HS-27A (cell line): ENCODE results near the gene KDM4C.

Source experiments
- DNase-seq: peaks from one replicate; pipeline ENCODE4 v3.0.0-alpha.2; 2012; ENCODE audit warnings: low read depth, missing footprints

KDM4C gene

GRCh38 chr9:7045361-7045760 lies 287.6 kb downstream of the KDM4C start:
- DNase-seq: no peak

GRCh38 chr9:7051711-7052110 lies 293.9 kb downstream of the KDM4C start:
- DNase-seq: no peak

GRCh38 chr9:7053903-7054302 lies 296.1 kb downstream of the KDM4C start:
- DNase-seq: no peak

GRCh38 chr9:7055171-7055903 lies 297.6 kb downstream of the KDM4C start:
- DNase-seq: no peak

GRCh38 chr9:7056254-7056653 lies 298.5 kb downstream of the KDM4C start:
- no peak for DNase-seq

- DNase-seq: no peak
Measured at GRCh38 chr9:7058473-7058872, 300.7 kb downstream of the KDM4C start.

GRCh38 chr9:7067169-7067568 lies 309.4 kb downstream of the KDM4C start:
- DNase-seq: no peak

GRCh38 chr9:7071916-7072315 lies 314.1 kb downstream of the KDM4C start:
- DNase-seq: no peak

- no peak for DNase-seq
Measured at GRCh38 chr9:7073706-7074105, 315.9 kb downstream of the KDM4C start.

GRCh38 chr9:7075154-7075553 lies 317.4 kb downstream of the KDM4C start:
- DNase-seq: no peak

GRCh38 chr9:7079051-7079450 lies 321.3 kb downstream of the KDM4C start:
- no peak for DNase-seq

- no peak for DNase-seq
Measured at GRCh38 chr9:7081065-7081600, 323.4 kb downstream of the KDM4C start.

- no peak for DNase-seq
Measured at GRCh38 chr9:7083192-7083591, 325.4 kb downstream of the KDM4C start.

- no peak for DNase-seq
Measured at GRCh38 chr9:7085357-7085756, 327.6 kb downstream of the KDM4C start.

- DNase-seq: no peak
Measured at GRCh38 chr9:7086389-7086788, 328.6 kb downstream of the KDM4C start.

GRCh38 chr9:7088611-7089010 lies 330.8 kb downstream of the KDM4C start:
- no peak for DNase-seq

GRCh38 chr9:7089406-7090193 lies 331.8 kb downstream of the KDM4C start:
- DNase-seq: no peak

- no peak for DNase-seq
Measured at GRCh38 chr9:7093040-7093439, 335.3 kb downstream of the KDM4C start.

GRCh38 chr9:7094052-7094451 lies 336.3 kb downstream of the KDM4C start:
- DNase-seq: no peak

- no peak for DNase-seq
Measured at GRCh38 chr9:7094576-7094975, 336.8 kb downstream of the KDM4C start.

- no peak for DNase-seq
Measured at GRCh38 chr9:7095058-7095457, 337.3 kb downstream of the KDM4C start.

GRCh38 chr9:7097040-7097715 lies 339.4 kb downstream of the KDM4C start:
- no peak for DNase-seq
